ENCODE results near the gene SMTNL2. TPM values are rescaled to one million over a fixed set of nuclear protein-coding genes. Genes with fewer than 3 reads are reported as not detected.

SMTNL2 gene
- total and polyA plus RNA-seq, 9 of the 15 experiments (the other 6 are each of a cell fraction or from before 2014, with no cell fraction given): not detected

GRCh38 chr17:4547118-4547906 lies 37.0 kb upstream of the SMTNL2 start (continued):
- TF ChIP-seq MGA (IDR thresholded peaks at IDR 0.05): no peak
- TF ChIP-seq SP2 (IDR thresholded peaks at IDR 0.05; ENCODE audit: extremely low read depth, low read depth, low read length, poor library complexity, severe bottlenecking): no peak
- TF ChIP-seq ZNF124 (CRISPR knock-in tag; IDR thresholded peaks at IDR 0.05): no peak
- no peak for TF ChIP-seq ZNF253 (CRISPR knock-in tag; conservative IDR thresholded peaks at IDR 0.05)
- no peak for TF ChIP-seq ZNF318 (IDR thresholded peaks at IDR 0.05; ENCODE audit: borderline replicate concordance in 1 of 2, low read depth in 1 of 2)
- no peak for TF ChIP-seq POLR2G (IDR thresholded peaks at IDR 0.05; ENCODE audit: low read depth, low read length)
